ENCODE data around the gene SLC38A1.

Gene SLC38A1

GRCh38 chr12:46242569-46242968, 26.3 kb downstream of the SLC38A1 start:
- no peak for DNase-seq (ENCODE audit: low read depth)
- TF ChIP-seq, protein P1, sequence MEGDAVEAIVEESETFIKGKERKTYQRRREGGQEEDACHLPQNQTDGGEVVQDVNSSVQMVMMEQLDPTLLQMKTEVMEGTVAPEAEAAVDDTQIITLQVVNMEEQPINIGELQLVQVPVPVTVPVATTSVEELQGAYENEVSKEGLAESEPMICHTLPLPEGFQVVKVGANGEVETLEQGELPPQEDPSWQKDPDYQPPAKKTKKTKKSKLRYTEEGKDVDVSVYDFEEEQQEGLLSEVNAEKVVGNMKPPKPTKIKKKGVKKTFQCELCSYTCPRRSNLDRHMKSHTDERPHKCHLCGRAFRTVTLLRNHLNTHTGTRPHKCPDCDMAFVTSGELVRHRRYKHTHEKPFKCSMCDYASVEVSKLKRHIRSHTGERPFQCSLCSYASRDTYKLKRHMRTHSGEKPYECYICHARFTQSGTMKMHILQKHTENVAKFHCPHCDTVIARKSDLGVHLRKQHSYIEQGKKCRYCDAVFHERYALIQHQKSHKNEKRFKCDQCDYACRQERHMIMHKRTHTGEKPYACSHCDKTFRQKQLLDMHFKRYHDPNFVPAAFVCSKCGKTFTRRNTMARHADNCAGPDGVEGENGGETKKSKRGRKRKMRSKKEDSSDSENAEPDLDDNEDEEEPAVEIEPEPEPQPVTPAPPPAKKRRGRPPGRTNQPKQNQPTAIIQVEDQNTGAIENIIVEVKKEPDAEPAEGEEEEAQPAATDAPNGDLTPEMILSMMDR (conservative IDR thresholded peaks at IDR 0.05; ENCODE audit: low read depth, low read length) = no peak
- H3K4me3 ChIP-seq (ENCODE audit: low read length) = no peak overlapping the region

GRCh38 chr12:46240436-46240835, 28.4 kb downstream of the SLC38A1 start:
- no peak overlapping the region for H3K4me3 ChIP-seq (ENCODE audit: low read length)
- peak; percentile 55 for DNase-seq (ENCODE audit: low read depth)
- TF ChIP-seq, protein P1 (conservative IDR thresholded peaks at IDR 0.05; ENCODE audit: low read depth, low read length) = no peak

DNA sequence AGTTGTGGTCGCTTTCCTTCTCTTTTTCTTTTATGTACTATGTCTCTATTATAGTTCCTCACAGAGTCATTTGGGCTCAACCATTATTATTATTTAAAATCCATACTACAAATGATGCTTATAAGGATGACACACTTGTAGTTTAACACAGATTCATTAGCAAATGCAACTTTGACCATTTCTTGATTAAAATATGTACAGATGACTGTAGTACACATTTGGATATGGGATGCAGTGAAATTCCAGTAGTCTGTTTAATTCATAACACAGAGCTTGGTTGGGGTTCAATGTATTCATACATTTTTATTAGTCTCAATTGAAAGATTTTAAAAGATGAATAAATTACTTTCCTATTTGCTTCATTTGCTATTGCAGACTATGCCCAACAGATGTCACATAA, 30.0 kb downstream of the SLC38A1 start:
- TF ChIP-seq, protein P1 (conservative IDR thresholded peaks at IDR 0.05; ENCODE audit: low read depth, low read length) = no peak
- no peak overlapping the region for H3K4me3 ChIP-seq (ENCODE audit: low read length)
- DNase-seq (ENCODE audit: low read depth) = no peak

GRCh38 chr12:46237371-46238045, 31.3 kb downstream of the SLC38A1 start:
- TF ChIP-seq, protein P1 (conservative IDR thresholded peaks at IDR 0.05; ENCODE audit: low read depth, low read length) = no peak
- H3K4me3 ChIP-seq (ENCODE audit: low read length) = no peak overlapping the region
- DNase-seq (ENCODE audit: low read depth) = no peak

DNA sequence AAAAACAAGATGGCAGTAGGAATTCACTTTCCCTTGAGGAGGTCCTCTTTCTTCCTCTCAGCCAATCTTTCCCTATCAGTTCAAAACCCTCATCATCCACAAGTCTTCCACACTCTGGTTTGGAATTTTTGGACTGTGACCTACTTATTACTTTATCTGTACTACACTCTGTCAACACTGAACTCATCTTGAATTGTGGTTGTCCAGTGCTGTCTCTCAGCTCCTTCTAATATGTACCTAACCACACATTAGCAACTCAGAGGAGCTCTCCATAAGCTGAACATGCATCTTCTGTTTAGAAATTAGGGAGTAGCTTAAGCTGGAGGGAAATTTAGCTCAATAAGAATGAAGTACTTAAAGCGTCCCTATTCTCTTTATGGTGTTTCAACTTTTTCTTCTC, 34.8 kb downstream of the SLC38A1 start:
- no peak overlapping the region for H3K4me3 ChIP-seq (ENCODE audit: low read length)

DNA sequence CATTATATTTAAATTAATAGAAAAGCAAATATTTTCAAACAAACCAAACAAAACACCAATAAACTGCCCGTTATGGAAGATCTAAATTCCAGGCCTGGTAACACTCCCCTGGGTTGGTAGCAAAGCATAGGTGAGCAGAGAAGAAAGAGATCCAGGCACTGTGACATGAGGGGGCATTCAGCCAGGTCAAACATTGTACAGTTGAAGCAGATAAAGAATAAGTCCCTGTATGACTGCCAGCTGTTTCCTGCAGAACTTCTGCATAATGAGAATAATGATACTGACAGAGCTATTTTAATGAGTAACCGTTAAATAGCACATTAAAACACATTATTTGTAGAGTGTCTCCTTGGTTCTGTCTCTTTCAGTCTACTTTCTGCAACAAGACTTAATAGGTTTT, 35.4 kb downstream of the SLC38A1 start:
- H3K4me3 ChIP-seq (ENCODE audit: low read length) = no peak overlapping the region
- TF ChIP-seq, protein P1 (conservative IDR thresholded peaks at IDR 0.05; ENCODE audit: low read depth, low read length) = no peak

More for the DNA sequence above, 34.8 kb downstream of the SLC38A1 start:
- DNase-seq (ENCODE audit: low read depth) = no peak
- TF ChIP-seq, protein P1 (conservative IDR thresholded peaks at IDR 0.05; ENCODE audit: low read depth, low read length) = no peak

DNA sequence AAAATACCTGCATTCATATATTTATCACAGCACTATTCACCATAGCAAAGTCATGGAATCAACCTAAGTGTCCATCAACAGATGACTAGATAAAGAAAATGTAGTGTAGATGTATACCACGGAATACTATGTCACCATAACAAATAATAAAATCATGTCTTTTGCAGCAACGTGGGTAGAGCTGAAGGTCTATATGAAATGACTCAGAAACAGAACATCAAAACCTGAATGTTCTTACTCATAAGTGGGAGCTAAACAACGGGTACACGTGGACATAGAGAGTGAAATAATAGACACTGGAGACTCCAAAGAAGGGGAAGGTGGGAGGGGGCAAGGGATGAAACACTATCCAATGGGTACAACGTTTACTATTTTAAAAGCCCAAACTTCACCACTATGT, 37.9 kb downstream of the SLC38A1 start:
- no peak overlapping the region for H3K4me3 ChIP-seq (ENCODE audit: low read length)
- TF ChIP-seq, protein P1 (conservative IDR thresholded peaks at IDR 0.05; ENCODE audit: low read depth, low read length) = no peak
- DNase-seq (ENCODE audit: low read depth) = no peak

More for the DNA sequence above, 35.4 kb downstream of the SLC38A1 start:
- no peak for DNase-seq (ENCODE audit: low read depth)
